ENCODE measurements around the gene OVOL2. TPM values are rescaled to one million over a fixed set of nuclear protein-coding genes. Genes with fewer than 3 reads are reported as not detected.

Gene OVOL2
- total and polyA plus RNA-seq, 2 of the 4 experiments (the other 2 are of a cell fraction): not detected

DNA sequence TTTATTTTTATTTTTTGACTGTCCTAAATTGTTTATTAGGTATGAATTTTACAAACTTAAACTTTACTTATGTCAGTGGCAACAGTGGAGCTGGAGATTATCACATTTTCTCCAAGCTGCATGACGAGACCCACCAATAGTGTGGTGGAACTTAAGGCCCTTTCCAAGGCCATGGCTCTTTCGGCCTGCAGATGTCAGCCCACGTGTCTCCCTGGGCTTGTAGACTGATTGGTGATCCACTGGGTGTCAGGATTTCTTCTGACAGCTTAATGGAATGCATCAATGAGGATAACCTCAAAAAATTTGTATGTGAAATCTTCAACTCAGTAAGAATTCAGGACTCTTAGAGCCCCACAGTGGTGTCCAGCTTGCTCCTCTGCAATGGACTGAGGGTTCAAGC, 32.3 kb upstream of the OVOL2 start:
- H2BK20ac ChIP-seq (ENCODE audit: low read depth, low read length): no peak overlapping the region
- no peak for ATAC-seq (ENCODE audit: low read depth)
- no peak overlapping the region for H3K27ac ChIP-seq (ENCODE audit: insufficient read depth, low read length)
- TF ChIP-seq MAFK (IDR thresholded peaks at IDR 0.05; ENCODE audit: low read depth, low read length) (no peak), MAZ (IDR thresholded peaks at IDR 0.05; ENCODE audit: borderline replicate concordance, low read depth, low read length) (no peak), FOS (IDR thresholded peaks at IDR 0.05; ENCODE audit: low read depth, low read length) (no peak), RAD21 (IDR thresholded peaks at IDR 0.05; ENCODE audit: low read length) (no peak), RFX5 (IDR thresholded peaks at IDR 0.05; ENCODE audit: low read depth, low read length) (no peak), RCOR1 (IDR thresholded peaks at IDR 0.05; ENCODE audit: insufficient replicate concordance, low read length) (no peak), NFE2L2 (IDR thresholded peaks at IDR 0.05; ENCODE audit: low read depth, low read length) (no peak), BHLHE40 (IDR thresholded peaks at IDR 0.05; ENCODE audit: low read depth, low read length) (no peak), POLR2A (IDR thresholded peaks at IDR 0.05; ENCODE audit: low read depth, low read length) (no peak), SMC3 (IDR thresholded peaks at IDR 0.05; ENCODE audit: low read depth, low read length) (no peak), CEBPB (IDR thresholded peaks at IDR 0.05; ENCODE audit: low read depth, low read length) (no peak), MXI1 (IDR thresholded peaks at IDR 0.05; ENCODE audit: borderline replicate concordance, low read depth, low read length) (no peak), CHD1 (IDR thresholded peaks at IDR 0.05; ENCODE audit: low read depth, low read length) (no peak)
- TF ChIP-seq, protein P1, sequence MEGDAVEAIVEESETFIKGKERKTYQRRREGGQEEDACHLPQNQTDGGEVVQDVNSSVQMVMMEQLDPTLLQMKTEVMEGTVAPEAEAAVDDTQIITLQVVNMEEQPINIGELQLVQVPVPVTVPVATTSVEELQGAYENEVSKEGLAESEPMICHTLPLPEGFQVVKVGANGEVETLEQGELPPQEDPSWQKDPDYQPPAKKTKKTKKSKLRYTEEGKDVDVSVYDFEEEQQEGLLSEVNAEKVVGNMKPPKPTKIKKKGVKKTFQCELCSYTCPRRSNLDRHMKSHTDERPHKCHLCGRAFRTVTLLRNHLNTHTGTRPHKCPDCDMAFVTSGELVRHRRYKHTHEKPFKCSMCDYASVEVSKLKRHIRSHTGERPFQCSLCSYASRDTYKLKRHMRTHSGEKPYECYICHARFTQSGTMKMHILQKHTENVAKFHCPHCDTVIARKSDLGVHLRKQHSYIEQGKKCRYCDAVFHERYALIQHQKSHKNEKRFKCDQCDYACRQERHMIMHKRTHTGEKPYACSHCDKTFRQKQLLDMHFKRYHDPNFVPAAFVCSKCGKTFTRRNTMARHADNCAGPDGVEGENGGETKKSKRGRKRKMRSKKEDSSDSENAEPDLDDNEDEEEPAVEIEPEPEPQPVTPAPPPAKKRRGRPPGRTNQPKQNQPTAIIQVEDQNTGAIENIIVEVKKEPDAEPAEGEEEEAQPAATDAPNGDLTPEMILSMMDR (conservative IDR thresholded peaks at IDR 0.05; ENCODE audit: low read depth, low read length): no peak
- TF ChIP-seq, protein P2, sequence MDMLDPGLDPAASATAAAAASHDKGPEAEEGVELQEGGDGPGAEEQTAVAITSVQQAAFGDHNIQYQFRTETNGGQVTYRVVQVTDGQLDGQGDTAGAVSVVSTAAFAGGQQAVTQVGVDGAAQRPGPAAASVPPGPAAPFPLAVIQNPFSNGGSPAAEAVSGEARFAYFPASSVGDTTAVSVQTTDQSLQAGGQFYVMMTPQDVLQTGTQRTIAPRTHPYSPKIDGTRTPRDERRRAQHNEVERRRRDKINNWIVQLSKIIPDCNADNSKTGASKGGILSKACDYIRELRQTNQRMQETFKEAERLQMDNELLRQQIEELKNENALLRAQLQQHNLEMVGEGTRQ (IDR thresholded peaks at IDR 0.05; ENCODE audit: low read depth, low read length): no peak
- TF ChIP-seq, protein P3, sequence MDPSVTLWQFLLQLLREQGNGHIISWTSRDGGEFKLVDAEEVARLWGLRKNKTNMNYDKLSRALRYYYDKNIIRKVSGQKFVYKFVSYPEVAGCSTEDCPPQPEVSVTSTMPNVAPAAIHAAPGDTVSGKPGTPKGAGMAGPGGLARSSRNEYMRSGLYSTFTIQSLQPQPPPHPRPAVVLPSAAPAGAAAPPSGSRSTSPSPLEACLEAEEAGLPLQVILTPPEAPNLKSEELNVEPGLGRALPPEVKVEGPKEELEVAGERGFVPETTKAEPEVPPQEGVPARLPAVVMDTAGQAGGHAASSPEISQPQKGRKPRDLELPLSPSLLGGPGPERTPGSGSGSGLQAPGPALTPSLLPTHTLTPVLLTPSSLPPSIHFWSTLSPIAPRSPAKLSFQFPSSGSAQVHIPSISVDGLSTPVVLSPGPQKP (IDR thresholded peaks at IDR 0.05; ENCODE audit: borderline replicate concordance, low read depth, low read length): no peak
- H4K20me1 ChIP-seq (ENCODE audit: insufficient read depth, low read length): no peaks in the 10 kb centered on the region
- peaks cover 6% of the 10 kb centered on the region for H3K27me3 ChIP-seq (ENCODE audit: control insufficient read depth, insufficient read depth, low read length)
- H3K4me3 ChIP-seq (ENCODE audit: insufficient read depth, low read depth, low read length): no peak overlapping the region
- no peak for DNase-seq
- BruUV-seq (replicated peaks): no TSS peak
- no peak overlapping the region for H2AFZ ChIP-seq (replicated peaks; ENCODE audit: low read length, poor library complexity)
- no peak overlapping the region for H2AK9ac ChIP-seq (replicated peaks; ENCODE audit: low read depth, low read length, poor library complexity)
- H3K23ac ChIP-seq (ENCODE audit: low read depth, low read length): no peak overlapping the region
- H3K18ac ChIP-seq (ENCODE audit: low read depth, low read length): no peak overlapping the region
- in situ Hi-C loops (cut with MboI; ENCODE audit: low sequenced_read_pairs) (no loop called here), intact Hi-C loops (cut with micrococcal nuclease) (no loop called here), dilution Hi-C loops (cut with HindIII; ENCODE audit: low sequenced_read_pairs, unreplicated experiment) (no loop called here)
- no peaks in the 10 kb centered on the region for H3K4me1 ChIP-seq (ENCODE audit: control insufficient read depth, insufficient read depth, low read length)
- H3K56ac ChIP-seq (ENCODE audit: extremely low read depth, insufficient read depth, low read length): no peak overlapping the region
- H3K36me3 ChIP-seq (ENCODE audit: control insufficient read depth, insufficient read depth, low read length): no peaks in the 10 kb centered on the region
- H4K8ac ChIP-seq (ENCODE audit: low read depth in 2 of 2, low read length in 2 of 2): no peak overlapping the region
- no peak overlapping the region for H4K91ac ChIP-seq (ENCODE audit: insufficient read depth, low read depth, low read length)
- no peak overlapping the region for H3K14ac ChIP-seq (replicated peaks; ENCODE audit: low read depth, low read length)
- no peak overlapping the region for H4K5ac ChIP-seq (ENCODE audit: low read depth, low read length)
- WGBS, 2 experiments (ENCODE audit: extremely low coverage in 2 of 2, insufficient read length in 1 of 2): 10% methylated on average over 2 of the region's 3 CpGs; no CpG with 5 or more reads in 1 of the 2 experiments
- no peak overlapping the region for H3K4ac ChIP-seq (ENCODE audit: low read depth, low read length)
- H3K9ac ChIP-seq (ENCODE audit: low read depth, low read length): no peak overlapping the region
- H3K9me3 ChIP-seq (ENCODE audit: control insufficient read depth, insufficient read depth, low read length): no peaks in the 10 kb centered on the region
- H2BK15ac ChIP-seq (ENCODE audit: low read depth, low read length): no peak overlapping the region
- ChIA-PET CTCF (no interaction called here), POLR2A (ENCODE audit: unreplicated experiment) (no interaction called here)
- H3K9me1 ChIP-seq (ENCODE audit: insufficient read depth, low read length): no peaks in the 10 kb centered on the region
- H3K79me1 ChIP-seq (ENCODE audit: low read depth in 1 of 2, low read length in 2 of 2): no peaks in the 10 kb centered on the region
- no peak overlapping the region for H3K4me2 ChIP-seq (ENCODE audit: low read depth, low read length)
- H2BK120ac ChIP-seq (ENCODE audit: low read depth, low read length): no peak overlapping the region
- H2AK5ac ChIP-seq (ENCODE audit: low read depth, low read length): no peak overlapping the region
- H2BK5ac ChIP-seq (ENCODE audit: low read depth, low read length, poor library complexity, severe bottlenecking): no peak overlapping the region

All from IMR-90 (cell line).